Measurements from ENCODE around the gene WDR6. TPM values are rescaled to one million over a fixed set of nuclear protein-coding genes. Genes with fewer than 3 reads are reported as not detected.

WDR6 gene
- total RNA-seq, 1 experiment from 2014 or later = 174 TPM

- no peaks in the 10 kb centered on the region for H3K27me3 ChIP-seq (ENCODE audit: insufficient read depth, low read length)
- no peak overlapping the region for H3K27ac ChIP-seq (ENCODE audit: low read depth, low read length)
- H2AFZ ChIP-seq (ENCODE audit: low read depth, low read length, poor library complexity, severe bottlenecking) = no peak overlapping the region
- intact Hi-C loops (cut with micrococcal nuclease) = no loop called here
- TF ChIP-seq TCF7L2 (IDR thresholded peaks at IDR 0.05; ENCODE audit: borderline replicate concordance, extremely low read depth, insufficient read depth, insufficient read length) (no peak), SIN3A (IDR thresholded peaks at IDR 0.05; ENCODE audit: low read depth) (no peak), SRF (IDR thresholded peaks at IDR 0.05; ENCODE audit: low read depth) (no peak), EZH2phosphoT487 (IDR thresholded peaks at IDR 0.05; ENCODE audit: borderline replicate concordance) (no peak), FOSL1 (IDR thresholded peaks at IDR 0.05; ENCODE audit: low read depth) (no peak), ELF1 (IDR thresholded peaks at IDR 0.05; ENCODE audit: borderline replicate concordance, low read depth) (no peak), ZBTB33 (IDR thresholded peaks at IDR 0.05; ENCODE audit: extremely low read depth, insufficient replicate concordance, low read length) (no peak), POLR2AphosphoS5 (IDR thresholded peaks at IDR 0.05; ENCODE audit: low read depth, low read length) (no peak), CTCF (IDR thresholded peaks at IDR 0.05 in 2 of 3, conservative IDR thresholded peaks at IDR 0.05 in 1 of 3; ENCODE audit: borderline replicate concordance in 1 of 3, insufficient read depth in 1 of 3, low read depth in 2 of 3, low read length in 2 of 3) (no peak), MAX (IDR thresholded peaks at IDR 0.05) (no peak), JUND (IDR thresholded peaks at IDR 0.05) (no peak), SP1 (IDR thresholded peaks at IDR 0.05; ENCODE audit: low read depth) (no peak), ZNF274 (IDR thresholded peaks at IDR 0.05; ENCODE audit: low read depth, low read length) (no peak), ZFX (IDR thresholded peaks at IDR 0.05) (no peak), EZH2 (IDR thresholded peaks at IDR 0.05) (no peak), YY1 (IDR thresholded peaks at IDR 0.05; ENCODE audit: extremely low read depth, insufficient replicate concordance, low read depth, low read length) (no peak), EGR1 (IDR thresholded peaks at IDR 0.05; ENCODE audit: low read depth) (no peak), POLR2A (IDR thresholded peaks at IDR 0.05; ENCODE audit: borderline replicate concordance, extremely low read depth, insufficient read depth, insufficient read length) (no peak), ATF3 (IDR thresholded peaks at IDR 0.05) (no peak)
- ATAC-seq (no peak), DNase-seq (ENCODE audit: low read depth, low spot score) (no peak)
- H3K79me2 ChIP-seq (ENCODE audit: insufficient read depth, low read length) = peaks cover 51% of the 10 kb centered on the region
- no peak overlapping the region for H3K9ac ChIP-seq (ENCODE audit: low read length)
- peaks cover 14 to 28% of the 10 kb centered on the region in 2 experiments; a peak in 3 of 4 replicates for H3K36me3 ChIP-seq (ENCODE audit: control insufficient read depth in 1 of 2, insufficient read depth in 2 of 2, low read length in 2 of 2)
- H3K9me3 ChIP-seq (ENCODE audit: control insufficient read depth in 1 of 2, insufficient read depth in 1 of 2, low read depth in 1 of 2, low read length in 2 of 2) = no peaks in the 10 kb centered on the region
- ChIA-PET CTCF (no interaction called here), RAD21 (ENCODE audit: low non-redundant PET in 1 of 2, low total read pairs in 2 of 2, uncharacterized antibody in 2 of 2, unreplicated experiment in 2 of 2) (no interaction called here), POLR2A (no interaction called here)
- no TSS peak for BruUV-seq (replicated peaks)
- H3K4me3 ChIP-seq (replicated peaks in 1 of 2; ENCODE audit: low read depth in 1 of 2, low read length in 2 of 2) = no peak overlapping the region
- H3K9me2 ChIP-seq (ENCODE audit: insufficient read depth) = no peaks in the 10 kb centered on the region
- no peak overlapping the region for H3K4me2 ChIP-seq (ENCODE audit: low read length)
- no peaks in the 10 kb centered on the region for H4K20me1 ChIP-seq (ENCODE audit: insufficient read depth)
- H3K4me1 ChIP-seq (ENCODE audit: control insufficient read depth in 1 of 2, insufficient read depth in 2 of 2, low read length in 2 of 2) = no peaks in the 10 kb centered on the region
These were observed 46.3 kb upstream of the WDR6 start for GRCh38 chr3:48960841-48961413.
